PC-9 (cell line): Measurements from ENCODE around the gene TENM4. TPM values are rescaled to one million over a fixed set of nuclear protein-coding genes. Genes with fewer than 3 reads are reported as not detected.

ENCODE experiments used
- BruUV-seq: library from RNA; stranded (reverse); fragments of 400-500 nt; replicated peaks from 2 replicates; lab custom pipeline; 2021; lab: Mats Ljungman, UMichigan
- CTCF ChIA-PET: fragments of 300-600 bp; sonication (Branson Sonifier 250); formaldehyde crosslinking; loops from one replicate; lab custom pipeline; 2022; ENCODE audit warnings: antibody characterized with exemption; lab: Charles Lee
- POLR2A ChIA-PET: fragments of 300-600 bp; sonication (Branson Sonifier 250); formaldehyde crosslinking; loops from one replicate; lab custom pipeline; 2022; ENCODE audit warnings: antibody characterized with exemption; ENCODE audit not compliant: unreplicated experiment; lab: Charles Lee
- DNase-seq, 2 experiments: peaks; one replicate each; pipeline versions ENCODE4 v3.0.0 to v3.0.0-alpha.2; 2015 to 2022; ENCODE audit warnings: mixed read lengths in 1 of 2
- H2AFZ ChIP-seq: fragments of 200-600 bp; sonication (generic); 2 replicates; pipeline ENCODE4 v1.8.1; 2017; ENCODE audit warnings: antibody characterized with exemption
- H3F3A ChIP-seq: fragments of 200-600 bp; sonication (generic); 2 replicates; pipeline ENCODE4 v1.8.1; 2017; ENCODE audit warnings: antibody characterized with exemption, mild to moderate bottlenecking, low read depth; ENCODE audit not compliant: insufficient read depth
- H3K27ac ChIP-seq: fragments of 200-600 bp; sonication (generic); 2 replicates; pipeline ENCODE4 v1.6.1; 2016; ENCODE audit warnings: mixed run types
- H3K27me3 ChIP-seq: fragments of 200-600 bp; sonication (generic); 2 replicates; pipeline ENCODE4 v1.6.1; 2016; ENCODE audit warnings: low read depth, mixed run types; ENCODE audit not compliant: insufficient read depth
- H3K36me3 ChIP-seq: fragments of 200-600 bp; sonication (generic); 2 replicates; pipeline ENCODE4 v1.6.1; 2016; ENCODE audit warnings: low read depth, mixed run types
- H3K4me1 ChIP-seq: fragments of 200-600 bp; sonication (generic); replicated peaks from 2 replicates; pipeline ENCODE4 v1.6.1; 2016; ENCODE audit warnings: mixed run types; ENCODE audit not compliant: insufficient read depth
- H3K4me2 ChIP-seq: fragments of 200-600 bp; sonication (generic); 2 replicates; pipeline ENCODE4 v1.6.1; 2017; ENCODE audit warnings: mixed run types
- H3K4me3 ChIP-seq: fragments of 200-600 bp; sonication (generic); 2 replicates; pipeline ENCODE4 v1.6.1; 2016; ENCODE audit warnings: mixed run types
- H3K79me2 ChIP-seq: fragments of 200-600 bp; sonication (generic); 2 replicates; pipeline ENCODE4 v1.6.1; 2017; ENCODE audit warnings: low read depth, mixed run types
- H3K9me2 ChIP-seq: fragments of 200-600 bp; sonication (generic); 2 replicates; pipeline ENCODE4 v1.8.1; 2017; ENCODE audit warnings: mild to moderate bottlenecking; ENCODE audit not compliant: insufficient read depth
- H3K9me3 ChIP-seq: fragments of 200-600 bp; sonication (generic); 2 replicates; pipeline ENCODE4 v1.8.1; 2016; ENCODE audit warnings: low read depth; ENCODE audit not compliant: insufficient read depth
- H4K20me1 ChIP-seq: fragments of 200-600 bp; sonication (generic); 2 replicates; pipeline ENCODE4 v1.8.1; 2017; ENCODE audit not compliant: insufficient read depth
- EZH2 ChIP-seq: fragments of 200-600 bp; sonication (generic); IDR thresholded peaks from 2 replicates; pipeline ENCODE4 v1.8.0; 2017; ENCODE audit warnings: antibody characterized with exemption, low read depth
- intact Hi-C: fragments of 100-400 bp; cut with micrococcal nuclease; formaldehyde crosslinking; loops from one replicate; pipeline ENCODE4 v1.10.0; 2022; ENCODE audit not compliant: unreplicated experiment
- total RNA-seq: library from RNA; stranded (reverse); gene quantifications from 2 replicates; pipeline ENCODE4 v1.2.3, GENCODE V29; 2021
- TF ChIP-seq, protein P1 (sequence below): fragments of 200-600 bp; sonication (generic); conservative IDR thresholded peaks from 2 replicates; pipeline ENCODE4 v1.6.1; 2017; ENCODE audit warnings: mixed run types, antibody characterized with exemption, mild to moderate bottlenecking, moderate library complexity

Gene TENM4
- total RNA-seq, 1 experiment from 2014 or later: not detected

DNA sequence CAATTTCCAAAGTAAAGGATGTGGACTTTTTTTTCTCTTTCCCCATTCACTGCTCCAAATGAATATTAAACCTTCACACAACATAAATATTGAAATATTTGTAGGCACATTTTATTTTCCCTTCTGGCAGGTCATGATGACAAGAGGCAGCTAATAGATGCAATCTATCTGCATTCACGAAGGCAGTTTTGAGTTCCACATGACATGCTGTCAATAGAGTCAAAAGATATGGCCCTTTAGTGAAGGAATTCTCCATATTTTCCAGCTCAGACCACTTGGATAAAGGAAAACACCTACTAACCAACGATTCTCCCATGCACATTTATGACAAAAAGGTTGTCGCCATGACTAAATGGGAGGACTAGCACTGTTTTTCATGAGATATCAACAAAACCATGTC lies 37.9 kb downstream of the TENM4 start:
- H3K79me2 ChIP-seq: no peaks in the 10 kb centered on the region
- no peaks in the 10 kb centered on the region for H3K9me2 ChIP-seq
- H3K4me2 ChIP-seq: no peak overlapping the region
- no TSS peak for BruUV-seq
- H2AFZ ChIP-seq: no peak overlapping the region
- H3K36me3 ChIP-seq: no peaks in the 10 kb centered on the region
- ChIA-PET POLR2A (no interaction called here), CTCF (no interaction called here)
- H3K27ac ChIP-seq: no peak overlapping the region
- H3K4me3 ChIP-seq: no peak overlapping the region
- no peaks in the 10 kb centered on the region for H3K9me3 ChIP-seq
- no peaks in the 10 kb centered on the region for H3F3A ChIP-seq
- H3K27me3 ChIP-seq: no peaks in the 10 kb centered on the region
- intact Hi-C loops: loop anchor here (5.0 kb wide), 2 partner anchors 44 to 1564 kb away; no protein-coding TSS in a partner anchor
- TF ChIP-seq EZH2: no peak
- TF ChIP-seq, protein P1, sequence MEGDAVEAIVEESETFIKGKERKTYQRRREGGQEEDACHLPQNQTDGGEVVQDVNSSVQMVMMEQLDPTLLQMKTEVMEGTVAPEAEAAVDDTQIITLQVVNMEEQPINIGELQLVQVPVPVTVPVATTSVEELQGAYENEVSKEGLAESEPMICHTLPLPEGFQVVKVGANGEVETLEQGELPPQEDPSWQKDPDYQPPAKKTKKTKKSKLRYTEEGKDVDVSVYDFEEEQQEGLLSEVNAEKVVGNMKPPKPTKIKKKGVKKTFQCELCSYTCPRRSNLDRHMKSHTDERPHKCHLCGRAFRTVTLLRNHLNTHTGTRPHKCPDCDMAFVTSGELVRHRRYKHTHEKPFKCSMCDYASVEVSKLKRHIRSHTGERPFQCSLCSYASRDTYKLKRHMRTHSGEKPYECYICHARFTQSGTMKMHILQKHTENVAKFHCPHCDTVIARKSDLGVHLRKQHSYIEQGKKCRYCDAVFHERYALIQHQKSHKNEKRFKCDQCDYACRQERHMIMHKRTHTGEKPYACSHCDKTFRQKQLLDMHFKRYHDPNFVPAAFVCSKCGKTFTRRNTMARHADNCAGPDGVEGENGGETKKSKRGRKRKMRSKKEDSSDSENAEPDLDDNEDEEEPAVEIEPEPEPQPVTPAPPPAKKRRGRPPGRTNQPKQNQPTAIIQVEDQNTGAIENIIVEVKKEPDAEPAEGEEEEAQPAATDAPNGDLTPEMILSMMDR: no peak
- no peak for DNase-seq
- no peaks in the 10 kb centered on the region for H3K4me1 ChIP-seq
- H4K20me1 ChIP-seq: no peaks in the 10 kb centered on the region

DNA sequence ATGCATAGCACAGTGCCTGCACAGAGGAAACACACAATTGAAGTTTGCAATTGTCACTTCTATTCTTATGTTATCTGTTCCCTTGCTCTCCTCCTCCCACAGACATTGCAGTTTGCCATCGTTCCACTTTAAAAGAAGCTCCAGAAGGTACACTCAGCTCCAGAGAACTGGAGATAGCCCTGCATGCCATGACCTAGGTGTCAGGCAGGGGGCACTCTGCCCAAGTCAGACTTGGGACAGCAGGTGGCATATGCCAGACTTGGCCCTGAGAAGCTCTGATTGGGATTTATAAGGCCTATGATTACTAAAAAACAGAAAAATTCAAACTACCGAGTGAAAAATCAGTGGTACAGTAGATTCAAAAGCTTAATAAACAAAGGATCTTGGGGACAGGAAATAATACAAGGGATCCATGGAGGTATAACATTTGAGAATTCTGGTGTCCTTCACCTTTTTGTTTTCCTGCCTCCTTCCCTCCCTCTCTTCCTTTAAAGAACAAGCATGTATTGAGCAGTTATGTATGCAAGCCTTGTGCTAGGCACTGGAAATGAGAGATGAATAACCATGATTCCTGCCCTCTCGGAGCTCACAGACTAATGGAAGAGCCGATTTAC lies 40.0 kb downstream of the TENM4 start:
- Histone ChIP-seq H3K79me2 (no peaks in the 10 kb centered on the region), H2AFZ (no peak overlapping the region), H3K27me3 (peaks cover 14% of the 10 kb centered on the region; the same call in 1 of the 2 replicates), H3K4me2 (no peak overlapping the region), H3K27ac (no peak overlapping the region), H3K36me3 (no peaks in the 10 kb centered on the region), H3F3A (no peaks in the 10 kb centered on the region), H3K4me3 (no peak overlapping the region), H3K9me2 (no peaks in the 10 kb centered on the region), H4K20me1 (no peaks in the 10 kb centered on the region), H3K4me1 (no peaks in the 10 kb centered on the region), H3K9me3 (no peaks in the 10 kb centered on the region)
- peak in 1 of 2 experiments; percentile 52 for DNase-seq
- POLR2A ChIA-PET: interaction anchor here (0.6 kb wide), 1 partner anchor 326 kb away, joined by 3 read pairs; no protein-coding TSS in a partner anchor
- intact Hi-C loops: loop anchor here (1.0 to 5.0 kb wide), 3 partner anchors 46 to 1566 kb away; no protein-coding TSS in a partner anchor
- CTCF ChIA-PET: interaction anchor here (0.6 to 1.1 kb wide), 6 partner anchors 37 to 307 kb away, joined by 3 to 14 read pairs (median 6); no protein-coding TSS in a partner anchor
- TF ChIP-seq EZH2: no peak
- TF ChIP-seq, protein P1: peak; percentile 96
- BruUV-seq: no TSS peak

DNA sequence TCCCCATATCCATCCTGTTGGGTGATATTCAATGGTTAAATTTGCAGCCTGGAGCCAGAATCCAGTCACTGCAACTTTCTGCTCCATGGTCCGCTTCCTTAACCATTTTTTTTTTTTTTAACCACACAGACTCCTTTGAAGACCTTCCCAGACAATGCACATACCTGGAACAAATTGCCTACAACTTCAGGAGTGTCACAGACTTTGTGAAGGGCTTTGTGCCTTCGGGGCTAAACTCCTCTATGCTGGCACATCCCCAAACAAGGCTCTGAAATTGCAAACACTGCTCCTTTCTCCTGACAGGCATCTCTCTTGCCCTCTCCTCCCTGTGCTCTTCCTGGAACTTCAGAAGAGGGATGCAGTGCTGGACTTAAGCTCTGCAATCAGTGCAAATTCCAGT lies 40.6 kb downstream of the TENM4 start:
- BruUV-seq: no TSS peak
- TF ChIP-seq, protein P1: no peak
- no peak for TF ChIP-seq EZH2
- H3K4me2 ChIP-seq: no peak overlapping the region
- H3K9me2 ChIP-seq: no peaks in the 10 kb centered on the region
- H3K79me2 ChIP-seq: no peaks in the 10 kb centered on the region
- H3K4me3 ChIP-seq: no peak overlapping the region
- no peak for DNase-seq
- H2AFZ ChIP-seq: no peak overlapping the region
- no peaks in the 10 kb centered on the region for H3K9me3 ChIP-seq
- ChIA-PET POLR2A (interaction anchor here (0.6 kb wide), 1 partner anchor 326 kb away, joined by 3 read pairs; no protein-coding TSS in a partner anchor), CTCF (interaction anchor here (0.6 to 1.1 kb wide), 5 partner anchors 40 to 308 kb away, joined by 3 to 14 read pairs (median 8); no protein-coding TSS in a partner anchor)
- no peaks in the 10 kb centered on the region for H3K36me3 ChIP-seq
- no peak overlapping the region for H3K27ac ChIP-seq
- H3K27me3 ChIP-seq: peaks cover 20% of the 10 kb centered on the region; the same call in 1 of the 2 replicates
- no peaks in the 10 kb centered on the region for H3K4me1 ChIP-seq
- intact Hi-C loops: loop anchor here (1.0 to 5.0 kb wide), 3 partner anchors 47 to 1567 kb away; no protein-coding TSS in a partner anchor
- no peaks in the 10 kb centered on the region for H3F3A ChIP-seq
- H4K20me1 ChIP-seq: no peaks in the 10 kb centered on the region
